B cell (primary cell): Measurements from ENCODE around the gene TUBB4B. TPM values are rescaled to one million over a fixed set of nuclear protein-coding genes. Genes with fewer than 3 reads are reported as not detected.

Experiments
- ATAC-seq: fragments of 200-7000 bp; cut with Tn5 transposase; one replicate; pipeline ENCODE4 v1.10.0; 2021; ENCODE audit warnings: low read depth, mild to moderate bottlenecking, moderate number of reproducible peaks, moderate library complexity
- CTCF ChIA-PET: fragments of 350-600 bp; sonication (Branson Sonifier 250); formaldehyde crosslinking; loops from one replicate; lab custom pipeline; 2021; ENCODE audit warnings: antibody characterized with exemption, inconsistent platforms; lab: Charles Lee
- POLR2A ChIA-PET: fragments of 350-600 bp; sonication (Branson Sonifier 250); formaldehyde crosslinking; loops from one replicate; lab custom pipeline; 2021; ENCODE audit warnings: antibody characterized with exemption; lab: Charles Lee
- DNase-seq: peaks from one replicate; pipeline ENCODE4 v3.0.0; 2013
- H2AFZ ChIP-seq: 2 replicates; pipeline ENCODE4 v1.6.1; 2012; ENCODE audit warnings: mild to moderate bottlenecking, low read depth, low read length; ENCODE audit not compliant: insufficient read depth, poor library complexity, severe bottlenecking
- H3K27ac ChIP-seq, 2 donors: 1 replicate in 1 of 2; 2 replicates in 1 of 2; pipeline ENCODE4 v1.5.1; 2012 to 2013; ENCODE audit warnings: low read length in 2 of 2, mild to moderate bottlenecking in 2 of 2, moderate library complexity in 1 of 2
- H3K27me3 ChIP-seq, 4 experiments: fragments of 200-600 bp in 1 of 4; sonication (generic) in 1 of 4; replicated peaks in 1 of 4; 1 replicate in 2 of 4; 2 replicates in 2 of 4; pipeline versions ENCODE4 v1.6.1 to v1.7.0; 2013 to 2016; ENCODE audit warnings: low read length in 3 of 4, mild to moderate bottlenecking in 2 of 4, mixed read lengths in 1 of 4, moderate library complexity in 1 of 4; ENCODE audit not compliant: insufficient read depth in 4 of 4, control insufficient read depth in 3 of 4; ENCODE audit errors: control extremely low read depth in 1 of 4
- H3K36me3 ChIP-seq, 2 experiments: replicated peaks in 1 of 2; 1 replicate in 1 of 2; 2 replicates in 1 of 2; pipeline versions ENCODE4 v1.6.1 to v1.7.1; 2013; ENCODE audit warnings: low read length in 1 of 2; ENCODE audit not compliant: insufficient read depth in 2 of 2, control insufficient read depth in 1 of 2; ENCODE audit errors: control extremely low read depth in 1 of 2, extremely low read depth in 1 of 2
- H3K4me1 ChIP-seq, 2 donors: fragments of 200-600 bp in 1 of 2; sonication (generic) in 1 of 2; 1 replicate in 1 of 2; 2 replicates in 1 of 2; pipeline versions ENCODE4 v1.5.1 to v1.6.1; 2013 to 2017; ENCODE audit warnings: low read length in 2 of 2; ENCODE audit not compliant: control insufficient read depth in 2 of 2, insufficient read depth in 2 of 2
- H3K4me2 ChIP-seq: replicated peaks from 2 replicates; pipeline ENCODE3; 2012; ENCODE audit warnings: mild to moderate bottlenecking, low read depth, low read length; ENCODE audit not compliant: poor library complexity, severe bottlenecking
- H3K4me3 ChIP-seq, 5 experiments: fragments of 200-600 bp in 1 of 5; sonication (generic) in 1 of 5; 1 replicate in 3 of 5; 2 replicates in 2 of 5; pipeline versions ENCODE4 v1.5.1 to v1.7.0; 2011 to 2016; ENCODE audit warnings: low read length in 4 of 5, mild to moderate bottlenecking in 4 of 5, low read depth in 2 of 5, control low read depth in 1 of 5, moderate library complexity in 1 of 5; ENCODE audit not compliant: insufficient read depth in 1 of 5; ENCODE audit errors: control extremely low read depth in 1 of 5, extremely low read depth in 1 of 5
- H3K79me2 ChIP-seq: fragments of 200-600 bp; sonication (generic); one replicate; pipeline ENCODE4 v1.6.0; 2016; ENCODE audit warnings: low read length; ENCODE audit not compliant: control insufficient read depth, insufficient read depth
- H3K9ac ChIP-seq: fragments of 200-600 bp; sonication (generic); 2 replicates; pipeline ENCODE4 v1.6.1; 2017; ENCODE audit warnings: mild to moderate bottlenecking, low read length, moderate library complexity
- H3K9me3 ChIP-seq, 3 donors: one replicate each; pipeline versions ENCODE4 v1.6.1 to v1.7.1; 2013; ENCODE audit warnings: low read length in 2 of 3; ENCODE audit not compliant: control insufficient read depth in 2 of 3, insufficient read depth in 1 of 3; ENCODE audit errors: control extremely low read depth in 1 of 3
- H4K20me1 ChIP-seq: 2 replicates; pipeline ENCODE4 v1.6.0; 2012; ENCODE audit warnings: mild to moderate bottlenecking, low read length; ENCODE audit not compliant: insufficient read depth, control insufficient read depth, poor library complexity, severe bottlenecking
- H3K27ac Mint-ChIP-seq: one replicate; pipeline ENCODE4 v1.8.0; 2021; ENCODE audit warnings: mixed read lengths
- H3K27me3 Mint-ChIP-seq: one replicate; pipeline ENCODE4 v1.8.0; 2021; ENCODE audit warnings: mixed read lengths
- H3K4me1 Mint-ChIP-seq: one replicate; pipeline ENCODE4 v1.8.0; 2021; ENCODE audit warnings: mixed read lengths
- H3K4me3 Mint-ChIP-seq: one replicate; pipeline ENCODE4 v1.8.0; 2021; ENCODE audit warnings: mixed read lengths
- H3K9me3 Mint-ChIP-seq: one replicate; pipeline ENCODE4 v1.8.0; 2022; ENCODE audit warnings: mixed read lengths; ENCODE audit not compliant: insufficient read depth
- CTCF ChIP-seq: fragments of 200-600 bp; IDR thresholded peaks from one replicate; pipeline ENCODE4 v1.8.0; 2022; ENCODE audit warnings: antibody characterized with exemption, mild to moderate bottlenecking
- EZH2 ChIP-seq: IDR thresholded peaks from 2 replicates; pipeline ENCODE4 v1.6.1; 2012; ENCODE audit warnings: borderline replicate concordance, low read depth, mild to moderate bottlenecking, moderate library complexity, low read length; ENCODE audit not compliant: insufficient read depth, poor library complexity, severe bottlenecking
- WGBS: methylation state at CpG from one replicate; pipeline ENCODE4 v1.1.5; 2013; ENCODE audit warnings: missing lambda C conversion rate; ENCODE audit not compliant: insufficient coverage; 5-methylcytosine and 5-hydroxymethylcytosine counted together
- intact Hi-C: fragments of 100-400 bp; cut with micrococcal nuclease; formaldehyde crosslinking; loops from one replicate; pipeline ENCODE4 v1.10.0; 2022
- polyA plus RNA-seq: library from polyadenylated mRNA; depleted of rRNA; stranded (reverse); fragments of >200 nt; gene quantifications from 2 replicates; pipeline ENCODE4 v1.2.3, GENCODE V29; 2012
- total RNA-seq, 2 donors: library from RNA; stranded (reverse); fragments of 120-200 nt in 1 of 2; gene quantifications; 1 replicate in 1 of 2; 2 replicates in 1 of 2; pipeline versions ENCODE4 v1.2.3 to v1.2.4, GENCODE V29; 2013 to 2022

The TUBB4B gene
- total and polyA plus RNA-seq, 2 donors (not counting 1 experiment from before 2014, with no cell fraction given) = 110 to 261 TPM

- ATAC-seq (no peak), DNase-seq (no peak)
- Histone ChIP-seq H3K79me2 (peaks cover 5% of the 10 kb centered on the region), H3K4me3 (no peak overlapping the region), H3K27me3 (peaks cover 0 to 31% (median 2%) of the 10 kb centered on the region in 4 experiments), H4K20me1 (no peaks in the 10 kb centered on the region), H3K36me3 (no peaks in the 10 kb centered on the region), H3K9ac (no peak overlapping the region), H3K4me1 (peaks cover 33 to 37% of the 10 kb centered on the region in 2 donors), H3K4me2 (no peak overlapping the region), H2AFZ (no peak overlapping the region), H3K9me3 (peaks cover 0 to 3% (median 0%) of the 10 kb centered on the region in 3 donors), H3K27ac (no peak overlapping the region)
- ChIA-PET CTCF (no interaction called here), POLR2A (no interaction called here)
- no peak overlapping the region for H3K27ac Mint-ChIP-seq
- peaks cover 26% of the 10 kb centered on the region for H3K4me1 Mint-ChIP-seq
- peaks cover 4% of the 10 kb centered on the region for H3K27me3 Mint-ChIP-seq
- intact Hi-C loops = no loop called here
- no peak overlapping the region for H3K4me3 Mint-ChIP-seq
- TF ChIP-seq EZH2 = no peak
- no peak for TF ChIP-seq CTCF
- no peaks in the 10 kb centered on the region for H3K9me3 Mint-ChIP-seq
- 73% methylated on average over 9 of the region's 10 CpGs for WGBS
Measured at GRCh38 chr9:137232101-137232500, 9.0 kb upstream of the TUBB4B start.

- peaks cover 0 to 30% (median 2%) of the 10 kb centered on the region in 4 experiments for H3K27me3 ChIP-seq
- no peak overlapping the region for H3K27ac ChIP-seq
- no peak overlapping the region for H3K9ac ChIP-seq
- no peak overlapping the region for H2AFZ ChIP-seq
- H3K79me2 ChIP-seq = peaks cover 9% of the 10 kb centered on the region
- no peaks in the 10 kb centered on the region for H3K36me3 ChIP-seq
- H3K4me1 ChIP-seq = peaks cover 31 to 37% of the 10 kb centered on the region in 2 donors
- peaks cover under 1% of the 10 kb centered on the region for H4K20me1 ChIP-seq
- WGBS = 95% methylated on average over 24 of the region's 24 CpGs
- Mint-ChIP-seq H3K27ac (no peak overlapping the region), H3K4me1 (peaks cover 26% of the 10 kb centered on the region), H3K4me3 (no peak overlapping the region), H3K9me3 (no peaks in the 10 kb centered on the region), H3K27me3 (peaks cover 3% of the 10 kb centered on the region)
- peaks cover 0 to 3% (median 0%) of the 10 kb centered on the region in 3 donors for H3K9me3 ChIP-seq
- H3K4me2 ChIP-seq = no peak overlapping the region
- no peak overlapping the region for H3K4me3 ChIP-seq
- ATAC-seq = no peak
- intact Hi-C loops = no loop called here
- TF ChIP-seq CTCF (no peak), EZH2 (no peak)
- CTCF ChIA-PET = no interaction called here
- POLR2A ChIA-PET = no interaction called here
- no peak for DNase-seq
Measured at GRCh38 chr9:137232510-137232909, 8.6 kb upstream of the TUBB4B start.
